CD4-positive, alpha-beta T cell treated with Interleukin-10 for 1 hour (primary cell): ENCODE results near the gene ERGIC1.

ENCODE experiments used
- DNase-seq: peaks from one replicate; pipeline ENCODE4 v3.0.0-alpha.2; 2020

Gene ERGIC1

DNA sequence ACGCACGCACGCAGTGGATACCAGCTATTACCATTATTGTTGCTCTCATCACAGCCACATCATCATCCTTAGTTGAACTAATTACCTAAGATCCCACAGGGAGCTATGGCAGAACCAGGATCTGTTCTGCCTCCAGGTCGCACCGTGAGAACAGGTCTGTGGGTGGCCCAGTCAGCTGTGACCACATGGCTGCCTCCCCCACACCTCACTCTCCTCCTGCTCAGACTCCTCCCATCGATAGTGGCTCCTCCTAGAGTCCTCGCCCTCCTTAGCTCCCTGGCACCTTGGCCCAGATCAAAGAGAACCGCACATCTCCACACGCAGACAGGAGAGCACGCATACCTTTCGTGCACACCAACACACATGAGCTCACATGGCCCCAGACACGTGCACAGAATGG is 92.7 kb downstream of the ERGIC1 start:
- DNase-seq = no peak

DNA sequence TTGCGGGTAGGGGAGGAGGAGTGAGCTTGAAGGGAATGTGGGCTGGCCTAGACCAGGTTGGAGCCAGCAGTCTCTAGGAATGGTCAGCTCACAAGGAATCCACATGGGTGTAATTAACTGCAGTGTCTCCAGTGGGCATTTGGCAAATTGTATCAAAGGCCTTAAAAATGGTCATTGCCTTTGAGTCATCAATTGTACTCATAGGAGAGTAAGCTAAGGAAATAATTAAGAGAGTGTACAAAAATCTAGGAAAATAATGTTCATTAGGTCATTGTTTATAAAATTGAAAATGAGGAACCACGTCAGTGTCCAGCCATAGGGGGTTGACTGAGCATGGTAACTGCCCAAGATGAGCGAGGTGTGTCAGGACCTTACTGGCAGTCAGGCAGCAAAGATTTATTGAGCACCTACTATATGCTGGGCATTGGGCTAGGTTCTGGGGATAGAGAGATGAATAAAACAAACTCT is 95.4 kb downstream of the ERGIC1 start:
- no peak for DNase-seq

DNA sequence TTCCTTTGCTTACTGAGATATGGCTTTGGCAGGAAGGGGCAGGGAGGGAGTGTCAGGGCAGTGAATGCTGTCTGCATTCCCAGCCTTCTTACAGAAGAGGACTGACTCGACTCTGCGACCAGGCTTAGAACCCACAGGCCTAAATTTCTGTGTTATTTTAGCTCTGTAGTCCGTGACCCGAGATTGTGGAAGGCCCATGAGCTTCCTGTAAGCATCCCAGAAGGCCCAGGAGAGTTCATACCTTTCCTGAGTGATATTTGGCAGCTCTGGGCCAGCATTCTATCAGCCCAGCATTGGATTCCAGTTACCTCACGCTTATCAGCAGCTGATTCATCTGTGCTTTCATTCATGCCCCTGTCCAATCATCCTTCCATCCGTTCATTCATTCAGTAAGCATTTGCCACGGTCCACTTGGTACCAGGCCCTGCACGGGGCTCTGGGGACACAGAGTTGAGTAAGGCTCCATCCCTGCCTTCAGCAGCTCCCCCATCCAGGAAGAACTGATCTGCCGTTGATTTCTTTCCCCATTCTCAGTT is 97.0 kb downstream of the ERGIC1 start:
- DNase-seq = no peak

DNA sequence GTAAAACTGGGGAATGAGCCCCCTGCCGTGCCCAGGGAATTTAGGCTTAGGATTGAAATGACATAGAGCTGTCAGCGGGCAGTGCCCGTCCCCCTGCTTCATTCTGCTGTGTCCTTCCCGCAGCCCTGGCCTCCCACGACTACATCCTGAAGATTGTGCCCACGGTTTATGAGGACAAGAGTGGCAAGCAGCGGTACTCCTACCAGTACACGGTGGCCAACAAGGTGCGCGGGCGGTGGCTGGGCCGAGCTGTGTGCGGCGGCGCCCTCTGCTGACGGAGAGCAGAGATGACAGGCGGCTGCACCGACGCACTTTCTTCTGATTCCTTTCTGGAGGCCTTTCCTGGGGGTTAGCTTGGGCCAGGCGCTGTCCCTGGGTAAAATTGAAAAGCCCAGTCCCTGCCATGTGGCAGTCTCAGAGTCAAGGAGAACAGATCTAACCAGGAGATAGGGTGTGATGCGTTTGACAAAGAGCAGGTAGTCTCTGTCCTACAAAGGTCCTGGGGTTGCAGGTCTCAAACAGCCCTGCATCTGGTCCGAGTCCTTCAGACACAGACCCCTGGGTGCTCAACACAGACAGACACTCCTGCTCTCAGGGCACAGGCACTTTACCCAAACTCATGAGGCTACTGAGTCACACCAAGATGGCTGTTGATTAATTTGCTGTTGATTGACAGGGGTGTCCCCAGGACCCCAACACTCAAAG is 98.4 kb downstream of the ERGIC1 start:
- DNase-seq = peak; percentile 76

DNA sequence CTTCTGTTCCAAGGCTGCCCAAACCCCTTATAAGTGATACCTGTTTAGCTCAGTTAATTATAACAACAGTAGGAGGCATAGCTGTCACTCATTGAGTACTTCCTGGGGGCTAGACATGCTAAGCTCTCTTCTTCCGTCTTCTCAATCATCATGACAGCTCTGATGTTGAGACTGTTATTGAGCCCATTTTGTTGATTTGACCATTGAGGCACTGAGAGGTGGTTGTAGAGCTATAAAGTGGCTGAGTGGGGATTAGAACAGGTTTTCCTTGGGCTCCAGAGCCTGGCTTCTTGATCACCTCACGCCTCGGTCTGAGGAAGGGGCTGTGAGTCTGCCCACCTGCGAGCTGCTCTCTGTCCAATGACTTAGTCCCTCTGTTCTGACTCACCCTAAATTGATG is 99.2 kb downstream of the ERGIC1 start:
- DNase-seq = no peak

DNA sequence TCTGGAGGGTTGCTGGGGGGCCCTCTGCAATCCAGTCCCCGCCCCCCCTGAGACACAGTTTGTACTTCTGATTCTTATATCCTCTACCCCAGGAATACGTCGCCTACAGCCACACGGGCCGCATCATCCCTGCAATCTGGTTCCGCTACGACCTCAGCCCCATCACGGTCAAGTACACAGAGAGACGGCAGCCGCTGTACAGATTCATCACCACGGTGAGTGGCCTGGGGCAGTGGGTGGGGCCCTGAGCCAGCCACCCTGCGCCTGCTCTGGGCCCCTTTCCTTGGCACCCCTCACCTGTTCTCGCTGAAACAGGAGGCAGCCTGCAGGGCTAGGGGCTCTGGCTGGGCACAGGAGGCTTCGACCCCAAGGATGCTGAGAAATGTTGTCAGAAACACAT is 101.0 kb downstream of the ERGIC1 start:
- no peak for DNase-seq

DNA sequence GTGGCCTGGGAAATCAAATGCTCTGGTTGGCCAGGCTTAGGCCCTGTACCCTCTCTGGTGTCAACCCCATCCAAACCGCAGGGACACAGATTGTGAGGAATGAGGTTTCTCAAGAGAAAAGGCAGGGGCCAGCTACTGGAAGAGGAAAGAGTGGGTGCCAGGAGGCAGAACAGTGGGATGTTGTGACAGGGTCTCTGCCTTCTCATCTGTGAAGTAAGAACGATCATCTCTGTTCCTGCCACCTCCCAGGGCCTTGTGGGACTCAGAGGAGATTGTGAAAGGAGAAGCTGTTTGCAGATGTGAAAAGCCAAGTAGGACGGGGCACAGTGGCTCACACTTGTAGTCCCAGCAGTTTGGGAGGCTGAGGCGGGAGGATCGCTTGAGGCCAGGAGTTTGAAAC is 102.3 kb downstream of the ERGIC1 start:
- DNase-seq = no peak

DNA sequence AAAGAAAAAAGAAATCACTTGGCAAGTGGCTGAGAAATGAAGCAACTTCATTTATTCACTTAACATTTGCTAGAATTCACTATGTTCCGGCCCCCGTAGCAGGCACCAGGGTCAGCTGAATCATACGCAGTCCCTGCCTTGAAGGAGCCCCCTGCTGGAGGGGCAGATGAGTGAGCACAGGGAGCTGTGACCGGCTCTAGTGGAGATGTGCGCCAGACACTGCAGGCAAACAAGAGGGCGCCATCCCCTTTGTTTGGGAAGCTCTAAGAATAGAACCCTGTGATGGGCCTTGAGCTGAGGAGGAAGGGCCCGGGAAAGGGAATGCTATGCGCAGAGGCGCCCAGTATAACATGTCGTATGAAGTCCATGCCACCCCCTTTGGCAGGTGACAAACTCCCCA is 105.0 kb downstream of the ERGIC1 start:
- no peak for DNase-seq

DNA sequence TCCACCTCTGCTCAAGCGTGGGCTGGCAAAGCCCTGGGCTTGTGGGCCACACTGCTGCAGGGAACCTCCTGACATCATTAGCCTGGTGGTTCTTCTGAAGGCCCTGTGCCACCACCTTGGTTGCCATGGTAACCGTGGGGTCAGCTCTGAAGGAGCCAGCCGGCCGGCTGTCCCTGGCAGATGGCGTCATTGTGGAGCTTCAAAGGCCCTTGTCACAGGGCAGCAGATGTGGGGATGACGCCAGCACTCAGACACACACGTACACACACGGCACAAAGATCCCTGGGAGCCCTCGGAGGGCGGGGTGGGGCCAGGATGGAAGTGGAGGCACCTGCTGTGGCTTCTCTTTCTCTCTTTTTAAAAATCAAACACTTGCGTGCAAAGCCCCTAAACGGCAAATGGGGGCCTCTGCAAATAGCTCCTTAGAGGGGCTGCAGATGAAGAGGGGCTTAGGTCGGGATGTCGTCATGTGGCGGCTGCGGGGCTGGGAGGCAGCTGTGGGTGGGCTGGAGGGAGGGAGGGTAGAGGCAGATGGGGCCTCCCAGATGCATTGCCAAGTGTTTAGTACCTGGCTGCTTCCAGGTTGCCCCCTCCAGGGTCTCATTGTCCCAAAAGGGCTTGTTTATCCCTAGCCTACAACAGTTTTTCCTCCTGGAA is 105.7 kb downstream of the ERGIC1 start:
- no peak for DNase-seq

DNA sequence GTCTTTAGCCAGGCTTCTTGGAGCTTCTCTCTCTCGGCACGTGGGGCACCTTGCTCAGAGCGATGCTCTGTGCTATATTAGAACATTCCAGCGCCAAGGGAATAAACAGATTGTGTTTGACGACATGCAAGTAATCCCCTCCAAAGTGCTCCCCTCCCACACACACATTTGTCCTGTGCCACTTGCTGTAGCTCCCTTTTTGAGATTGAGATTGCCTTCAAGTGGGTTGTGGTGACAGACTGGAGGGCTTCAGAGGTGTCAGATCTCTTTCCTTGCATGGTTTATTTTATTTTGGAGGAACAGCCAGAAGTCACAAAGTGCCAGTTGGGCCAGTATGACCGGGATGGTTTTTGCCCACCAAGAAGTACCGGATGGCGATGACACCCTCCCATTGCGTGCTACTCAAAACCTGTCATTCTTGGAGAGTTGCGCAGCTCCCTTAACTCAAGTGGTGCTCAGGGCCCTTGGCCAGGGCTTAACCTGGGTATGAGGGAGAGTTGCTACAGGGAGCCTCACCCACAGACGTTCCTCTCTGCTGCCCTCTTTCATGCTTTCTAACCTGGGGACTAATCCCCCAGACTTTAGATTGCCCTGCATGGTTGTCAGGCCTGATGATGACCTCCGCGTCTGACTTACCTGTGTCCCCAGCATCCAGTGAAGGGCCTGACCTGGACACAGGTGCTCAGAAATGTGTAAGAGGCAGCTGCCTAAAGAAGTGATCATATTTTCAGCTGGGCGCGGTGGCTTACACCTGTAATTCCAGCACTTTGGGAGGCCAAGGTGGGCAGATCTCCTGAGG is 106.4 kb downstream of the ERGIC1 start:
- no peak for DNase-seq

DNA sequence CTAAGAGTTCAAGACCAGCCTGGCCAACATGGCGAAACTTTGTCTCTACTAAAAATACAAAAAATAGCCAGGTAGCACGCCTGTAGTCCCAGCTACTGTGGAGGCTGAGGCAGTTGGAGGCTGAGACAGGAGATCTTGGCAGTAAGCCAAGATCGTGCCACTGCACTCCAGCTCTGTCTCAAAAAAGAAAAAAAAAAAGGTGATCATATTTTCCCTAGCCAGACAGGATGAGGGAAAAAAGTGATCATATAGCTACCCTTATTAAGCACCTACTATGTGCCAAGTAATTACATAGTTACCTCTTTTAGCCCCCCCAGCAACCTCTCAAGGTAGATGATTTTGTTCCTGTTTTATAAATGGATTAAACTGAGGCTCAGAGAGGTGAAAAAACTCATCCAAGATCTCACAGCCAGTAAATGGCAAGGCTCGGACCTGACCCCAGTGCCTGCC is 107.0 kb downstream of the ERGIC1 start:
- no peak for DNase-seq

DNA sequence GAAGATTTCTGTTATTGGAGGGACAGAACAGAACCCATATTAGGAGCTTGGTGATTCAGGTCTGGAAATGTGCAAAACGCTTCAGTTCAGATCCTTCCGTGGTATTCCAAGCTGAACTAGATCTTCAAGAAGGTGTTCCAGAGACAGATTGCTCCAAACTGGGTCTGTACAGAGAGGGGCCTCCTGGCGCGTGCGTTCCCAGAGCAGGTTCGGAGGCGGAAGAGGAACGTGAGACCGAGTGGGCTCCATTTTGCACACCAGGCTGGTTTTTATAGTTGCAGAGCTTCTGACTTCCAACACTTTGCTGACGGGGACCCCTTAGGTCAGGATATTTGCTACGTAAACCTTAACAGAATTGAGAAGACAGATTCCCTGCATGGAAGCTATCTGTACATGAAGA is 108.5 kb downstream of the ERGIC1 start:
- DNase-seq = no peak

DNA sequence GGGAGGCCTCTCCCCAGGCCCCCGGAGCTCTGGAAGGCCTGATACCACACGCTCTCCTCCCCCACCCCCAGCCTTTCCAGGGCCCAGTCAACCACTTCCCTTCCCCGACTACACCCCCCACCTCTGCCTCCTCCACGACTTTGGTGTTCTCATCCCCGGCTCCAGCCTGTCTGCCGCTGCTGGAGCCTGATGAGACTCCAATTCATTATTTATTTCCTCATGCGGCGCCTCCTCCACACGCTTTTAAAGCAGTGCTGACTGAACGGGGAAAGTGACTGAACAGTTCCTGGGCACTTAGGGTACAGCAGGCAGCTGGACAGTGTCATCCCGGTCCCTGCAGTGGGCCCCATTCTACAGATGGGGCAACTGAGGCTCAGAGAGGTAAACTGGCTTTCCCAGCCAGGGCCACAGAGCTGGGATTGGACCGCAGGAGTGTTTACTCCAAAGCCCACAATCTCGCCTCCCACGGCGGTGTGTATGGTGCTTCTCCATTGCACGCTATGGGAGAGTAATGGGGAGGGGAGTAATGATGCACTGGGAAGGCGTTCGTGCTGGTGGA is 109.3 kb downstream of the ERGIC1 start:
- no peak for DNase-seq

DNA sequence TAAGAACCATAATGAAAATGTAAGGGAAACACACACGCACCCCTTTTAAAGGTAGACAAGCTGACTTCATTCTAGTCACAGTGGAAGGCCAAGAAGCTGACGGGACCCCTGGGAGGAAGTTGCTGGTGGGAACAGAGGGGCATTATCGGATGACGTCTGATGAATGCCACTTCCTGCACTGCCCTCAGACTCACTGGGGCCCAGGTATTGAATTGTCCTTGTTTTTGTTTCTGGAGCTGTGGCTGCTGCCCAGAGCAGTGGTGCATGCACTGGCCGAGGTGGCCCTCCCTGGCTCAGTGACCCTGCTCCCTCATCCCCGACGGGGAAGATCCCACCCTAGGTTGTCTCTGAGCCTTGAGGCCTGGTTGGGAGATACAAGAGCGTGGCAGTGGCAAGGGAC is 109.9 kb downstream of the ERGIC1 start:
- DNase-seq = no peak

DNA sequence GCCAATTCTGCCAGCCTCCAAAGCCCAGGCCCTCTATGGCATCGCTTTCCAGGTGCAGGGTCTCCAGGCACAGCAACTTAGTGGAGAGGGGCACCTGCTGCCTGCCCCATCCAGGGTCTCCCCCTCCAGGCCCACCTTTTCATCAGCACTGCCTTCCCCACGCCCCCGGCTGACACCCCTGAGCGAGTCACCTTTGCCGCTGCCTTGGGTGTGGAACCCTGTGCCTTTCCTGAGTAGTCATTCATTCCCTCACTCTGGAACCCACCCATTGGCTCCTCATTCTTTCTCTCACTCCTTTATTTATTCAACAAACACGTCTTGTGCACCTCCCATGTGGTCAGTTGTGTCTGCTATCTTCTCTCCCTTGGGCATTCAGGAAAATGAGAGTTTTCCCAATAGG is 110.7 kb downstream of the ERGIC1 start:
- no peak for DNase-seq

DNA sequence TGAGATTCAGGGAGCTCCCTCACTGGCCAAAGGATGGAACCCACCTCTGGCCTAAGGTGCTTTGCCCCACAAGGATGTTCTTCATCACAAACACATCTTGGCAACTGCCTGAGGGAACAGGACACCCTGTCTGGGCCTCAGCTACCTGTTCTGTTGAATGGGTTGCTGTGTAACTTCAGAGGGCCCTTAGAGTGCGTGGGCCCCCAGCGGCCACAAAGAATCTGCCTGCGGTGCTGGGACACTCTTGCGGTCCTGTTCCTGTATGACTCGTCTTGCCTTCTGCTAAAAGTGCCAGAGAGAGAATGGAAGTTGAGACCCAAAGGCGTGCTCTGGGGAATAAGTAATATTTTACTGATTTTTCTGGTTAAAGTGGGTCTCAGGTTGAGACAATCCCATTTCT is 111.1 kb downstream of the ERGIC1 start:
- DNase-seq = no peak

DNA sequence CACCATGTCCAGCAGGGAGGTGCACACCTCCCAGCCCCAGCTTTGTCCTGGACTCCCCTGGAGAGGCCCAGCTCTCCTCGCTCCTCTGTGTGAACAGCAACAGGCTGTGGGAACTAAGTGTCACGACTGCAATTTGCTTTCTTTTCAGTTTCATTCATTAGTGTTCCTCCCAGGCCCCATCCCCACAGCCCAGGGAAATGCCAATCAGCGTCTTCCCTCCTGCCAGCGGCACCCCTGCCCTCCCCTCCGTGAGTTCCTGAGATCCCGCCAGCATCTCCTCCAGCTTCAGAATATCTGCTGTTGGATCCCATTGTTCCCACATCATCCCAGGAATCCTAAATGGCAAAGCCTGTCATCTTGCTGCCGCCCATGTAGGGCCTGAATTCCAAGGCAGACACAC is 112.1 kb downstream of the ERGIC1 start:
- DNase-seq = no peak

DNA sequence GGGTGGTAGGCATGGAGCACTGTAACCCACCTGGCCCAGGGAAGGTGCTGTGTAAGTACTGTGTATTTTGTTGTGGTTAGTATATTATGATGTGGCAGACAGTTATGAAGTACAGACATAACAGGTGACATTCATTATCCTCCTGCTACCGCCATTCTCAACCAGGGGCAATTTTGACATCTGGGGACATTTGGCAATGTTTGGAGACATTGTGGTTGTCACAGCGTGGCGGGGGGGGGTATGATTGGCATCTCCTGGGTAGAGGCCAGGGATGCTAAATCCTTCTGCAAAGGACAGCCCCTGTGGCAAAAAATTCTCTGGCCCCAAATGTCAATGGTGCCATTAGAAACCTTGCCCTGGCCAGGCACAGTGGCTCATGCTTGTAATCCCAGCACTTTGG is 115.4 kb downstream of the ERGIC1 start:
- no peak for DNase-seq

DNA sequence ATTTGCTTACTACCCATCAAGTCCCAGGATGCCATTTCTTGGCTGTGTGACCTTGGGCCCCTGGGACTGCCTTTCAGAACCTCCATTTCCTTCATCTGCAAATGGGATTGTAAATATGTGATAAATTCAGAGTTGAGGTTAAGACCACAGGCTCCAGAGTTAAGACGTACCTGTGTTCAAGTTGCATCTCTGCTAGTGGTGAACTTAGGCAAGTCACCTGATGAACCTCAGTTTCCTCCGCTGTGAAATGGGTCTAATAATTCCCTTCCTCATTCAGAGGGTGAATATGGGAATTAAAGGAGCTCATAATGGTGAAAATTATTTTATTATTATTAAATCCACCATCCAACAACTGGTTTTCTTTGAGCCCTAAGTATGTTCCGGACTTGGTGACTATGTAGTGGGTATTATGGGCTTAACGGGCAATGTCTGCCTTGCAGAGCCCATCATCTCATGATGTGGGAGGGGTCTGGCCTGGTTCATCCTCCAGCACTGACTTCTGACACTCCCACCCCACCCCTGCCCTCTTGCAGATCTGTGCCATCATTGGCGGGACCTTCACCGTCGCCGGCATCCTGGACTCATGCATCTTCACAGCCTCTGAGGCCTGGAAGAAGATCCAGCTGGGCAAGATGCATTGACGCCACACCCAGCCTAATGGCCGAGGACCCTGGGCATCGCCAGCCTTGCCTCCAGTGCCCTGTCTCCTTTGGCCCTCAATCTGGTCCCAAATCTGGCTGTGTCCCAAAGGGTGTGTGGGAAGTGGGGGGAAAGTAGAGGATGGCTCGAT is 116.3 kb downstream of the ERGIC1 start:
- DNase-seq = no peak

DNA sequence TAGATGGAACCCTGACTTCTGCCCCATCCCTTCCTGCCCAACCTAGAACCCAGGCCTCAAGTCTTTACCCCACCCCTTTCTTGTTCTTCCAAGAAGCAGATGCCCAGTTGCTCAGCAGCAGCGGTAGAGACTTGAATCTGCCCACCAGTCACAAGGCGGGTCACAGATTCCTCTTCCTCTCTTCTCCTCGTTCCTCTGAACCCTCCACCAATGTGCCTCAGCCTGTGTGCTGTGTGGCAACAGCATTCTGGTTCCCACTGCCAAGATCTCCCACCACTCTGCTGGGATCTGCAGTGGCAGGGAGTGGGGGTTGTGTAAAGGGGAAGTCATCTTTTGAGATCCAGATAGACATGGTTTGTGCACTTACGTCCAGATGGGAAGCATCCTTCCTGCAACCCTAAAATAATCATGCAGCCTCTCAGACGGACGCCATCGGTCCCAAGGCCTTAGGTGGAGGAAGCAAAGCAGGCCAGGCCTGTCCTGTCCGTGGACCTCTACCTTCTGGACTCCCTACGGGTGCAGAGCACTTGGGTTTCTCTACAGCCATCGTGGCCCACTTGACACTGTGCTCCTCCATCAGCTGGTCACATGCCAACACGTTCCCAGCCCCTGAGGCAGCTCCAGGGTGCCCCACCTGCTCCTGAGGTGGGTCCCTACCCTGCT is 117.5 kb downstream of the ERGIC1 start:
- DNase-seq = no peak

DNA sequence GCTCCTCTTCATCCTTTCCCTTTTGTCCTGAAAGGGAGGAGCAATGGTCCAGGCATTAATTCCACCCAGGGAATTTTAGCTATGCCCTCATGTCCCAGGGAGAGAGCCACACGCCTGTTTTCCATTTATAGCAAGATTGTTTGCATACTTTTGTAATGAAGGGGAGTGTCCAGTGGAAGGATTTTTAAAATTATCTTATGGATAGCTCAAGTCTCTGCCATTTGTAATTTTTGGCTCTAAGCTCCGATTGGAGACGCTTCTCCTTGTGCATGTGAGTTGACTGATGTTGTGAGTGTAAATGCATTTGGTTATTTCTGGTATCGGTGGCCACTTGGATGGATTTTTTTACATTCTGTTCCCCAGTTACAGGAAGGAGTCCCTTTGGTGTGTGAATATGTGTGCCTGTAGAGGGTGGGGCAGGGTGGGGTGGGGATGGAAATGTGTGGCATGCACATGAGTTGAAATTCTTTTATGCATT is 118.0 kb downstream of the ERGIC1 start:
- no peak for DNase-seq
